Spleen (tissue), 11 donors: ENCODE data around the gene ACBD7. TPM values are rescaled to one million over a fixed set of nuclear protein-coding genes. Genes with fewer than 3 reads are reported as not detected.

Experiments used
- DNase-seq: peaks from one replicate; pipeline ENCODE4 v3.0.0-alpha.2; 2020
- H3K27ac ChIP-seq, 8 donors: fragments of 200-600 bp; sonication (generic) in 7 of 8; 1 replicate in 4 of 8; 2 replicates in 4 of 8; pipeline versions ENCODE4 v1.5.0 to v1.8.0; 2016 to 2021; ENCODE audit warnings: inconsistent platforms in 4 of 8, mild to moderate bottlenecking in 4 of 8, moderate library complexity in 1 of 8
- H3K27me3 ChIP-seq, 7 donors: fragments of 200-600 bp; sonication (generic) in 6 of 7; replicated peaks in 1 of 7; 1 replicate in 4 of 7; 2 replicates in 3 of 7; pipeline versions ENCODE4 v1.5.0 to v1.8.0; 2016 to 2021; ENCODE audit warnings: inconsistent platforms in 3 of 7, mild to moderate bottlenecking in 1 of 7
- H3K36me3 ChIP-seq, 6 donors: fragments of 200-600 bp; sonication (generic) in 5 of 6; 1 replicate in 4 of 6; 2 replicates in 2 of 6; pipeline versions ENCODE4 v1.5.0 to v1.8.0; 2016 to 2021; ENCODE audit warnings: inconsistent platforms in 2 of 6
- H3K4me1 ChIP-seq, 6 donors: fragments of 200-600 bp; sonication (generic) in 5 of 6; 1 replicate in 3 of 6; 2 replicates in 3 of 6; pipeline versions ENCODE4 v1.5.0 to v1.8.0; 2016 to 2021; ENCODE audit warnings: inconsistent platforms in 3 of 6
- H3K4me3 ChIP-seq, 8 donors: fragments of 200-600 bp; sonication (generic) in 7 of 8; 1 replicate in 4 of 8; 2 replicates in 4 of 8; pipeline versions ENCODE4 v1.5.0 to v1.8.0; 2016 to 2021; ENCODE audit warnings: inconsistent platforms in 4 of 8, mild to moderate bottlenecking in 4 of 8, moderate library complexity in 2 of 8
- H3K9me3 ChIP-seq, 8 donors: fragments of 200-600 bp; sonication (generic) in 7 of 8; 1 replicate in 4 of 8; 2 replicates in 4 of 8; pipeline versions ENCODE4 v1.5.0 to v1.8.0; 2016 to 2021; ENCODE audit warnings: inconsistent platforms in 4 of 8
- CTCF ChIP-seq, 11 experiments: fragments of 200-600 bp in 7 of 11; fragments of 450-650 bp in 4 of 11; sonication (generic) in 4 of 11; IDR thresholded peaks in 8 of 11; conservative IDR thresholded peaks in 3 of 11; 1 replicate in 7 of 11; 2 replicates in 4 of 11; pipeline versions ENCODE4 v1.4.0 to v1.8.0; 2016 to 2021; ENCODE audit warnings: antibody characterized with exemption in 11 of 11, inconsistent platforms in 4 of 11, mild to moderate bottlenecking in 1 of 11
- POLR2A ChIP-seq, 3 donors: fragments of 450-650 bp; IDR thresholded peaks; one replicate each; pipeline ENCODE4 v1.5.1; 2017; ENCODE audit warnings: antibody characterized with exemption in 3 of 3, mild to moderate bottlenecking in 1 of 3
- POLR2AphosphoS5 ChIP-seq, 3 donors: sonication (generic); formaldehyde crosslinking; IDR thresholded peaks; one replicate each; pipeline ENCODE4 v1.5.1; 2017; ENCODE audit warnings: antibody characterized with exemption in 3 of 3
- WGBS, 5 donors: extraction: QIAGEN DNeasy Blood & Tissue Kit in 3 of 5; methylation state at CpG; one replicate each; pipeline versions ENCODE4 v1.1.5 to v1.1.7; 2013 to 2018; 5-methylcytosine and 5-hydroxymethylcytosine counted together
- intact Hi-C: fragments of 100-400 bp; cut with DNase I; formaldehyde crosslinking; loops from one replicate; pipeline ENCODE4 v1.15.0; 2023; ENCODE audit warnings: low total_unique reads
- polyA plus RNA-seq, 3 donors: library from polyadenylated mRNA; stranded (reverse); fragments of 200-250 nt; gene quantifications; one replicate each; pipeline ENCODE4 v1.2.1, GENCODE V29; 2013
- total RNA-seq, 7 donors: library from RNA; depleted of rRNA in 3 of 7; stranded (reverse); fragments of >200 nt in 3 of 7; fragmentation: NEBNext Ultra II Directional in 4 of 7; extraction: Animal tissue kit (Norgen Biotek cat#: 25700) in 4 of 7; gene quantifications; one replicate each; pipeline versions ENCODE4 v1.1.0 to v1.2.1, GENCODE V29; 2016 to 2021
- donor health status: healthy with polysubstance abuse.
- donor health status: DM: no; HTN: no; CAD: no; lungs with moderate emphysema.
- donor health status: DM: no; HTN: no; CAD: no.
- donor health status: Bipolar disorder and iron deficiency.
- donor health status: healthy.
- donor health status: DM: no; HTN: no; CAD: no.
- donor health status: DM: yes; HTN: yes; CAD: no.

The ACBD7 gene
- total and polyA plus RNA-seq, 10 donors: 0.09 to 0.77 (median 0.10) TPM; not detected in 7

DNA sequence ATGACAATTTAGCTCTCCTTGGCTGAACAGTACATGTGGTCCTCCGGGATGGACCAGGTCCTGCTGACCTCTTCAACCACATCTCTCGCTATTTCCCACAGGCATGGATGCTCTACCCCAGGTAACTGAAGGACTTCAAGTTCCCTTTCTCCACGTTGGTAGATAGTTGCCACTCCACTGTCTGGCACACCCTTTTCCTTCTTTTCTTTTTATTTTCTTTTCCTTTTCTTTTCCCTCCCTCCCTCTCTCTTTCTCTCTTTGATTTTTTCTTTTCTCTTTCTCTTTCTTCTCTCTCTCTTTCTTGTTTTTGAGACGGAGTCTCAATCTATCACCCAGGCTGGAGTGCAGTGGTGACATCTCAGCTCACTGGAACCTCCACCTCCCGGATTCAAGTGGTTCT is 2.8 kb upstream of the ACBD7 start:
- Histone ChIP-seq H3K36me3 (no peaks in the 10 kb centered on the region), H3K4me1 (peaks cover 10 to 22% (median 17%) of the 10 kb centered on the region in 6 donors), H3K27ac (no peak overlapping the region), H3K27me3 (peaks cover 0 to 12% (median 0%) of the 10 kb centered on the region in 7 donors), H3K4me3 (no peak overlapping the region), H3K9me3 (no peaks in the 10 kb centered on the region)
- 81 to 92% (median 85%) methylated on average over 5 of the region's 5 CpGs for WGBS, 5 donors
- TF ChIP-seq POLR2A (IDR thresholded peaks at IDR 0.05): no peak
- no peak for TF ChIP-seq CTCF (IDR thresholded peaks at IDR 0.05 in 8 of 11, conservative IDR thresholded peaks at IDR 0.05 in 3 of 11)
- TF ChIP-seq POLR2AphosphoS5 (IDR thresholded peaks at IDR 0.05): no peak
- DNase-seq: no peak
- intact Hi-C loops: loop anchor here (10.0 kb wide), 1 partner anchor 137 kb away; the partner anchor contains the start of genes DCLRE1C and MEIG1

- TF ChIP-seq CTCF (IDR thresholded peaks at IDR 0.05 in 8 of 11, conservative IDR thresholded peaks at IDR 0.05 in 3 of 11) (peak in 1 of 11 experiments; percentile 20), POLR2AphosphoS5 (IDR thresholded peaks at IDR 0.05) (no peak)
- Histone ChIP-seq H3K9me3 (no peaks in the 10 kb centered on the region), H3K27me3 (peaks cover 0 to 12% (median 0%) of the 10 kb centered on the region in 7 donors), H3K27ac (peak overlapping the region in 7 of 8 donors; percentile 31 to 73 (median 71)), H3K4me3 (peak overlapping the region; percentile 8 to 68 (median 32)), H3K4me1 (peaks cover 10 to 31% (median 13%) of the 10 kb centered on the region in 6 donors), H3K36me3 (no peaks in the 10 kb centered on the region)
- intact Hi-C loops: no loop called here
- WGBS, 5 donors: 34 to 75% (median 55%) methylated on average over 7 of the region's 7 CpGs
- DNase-seq: no peak
Measured at GRCh38 chr10:15084502-15084922, 4.1 kb downstream of the ACBD7 start.

DNA sequence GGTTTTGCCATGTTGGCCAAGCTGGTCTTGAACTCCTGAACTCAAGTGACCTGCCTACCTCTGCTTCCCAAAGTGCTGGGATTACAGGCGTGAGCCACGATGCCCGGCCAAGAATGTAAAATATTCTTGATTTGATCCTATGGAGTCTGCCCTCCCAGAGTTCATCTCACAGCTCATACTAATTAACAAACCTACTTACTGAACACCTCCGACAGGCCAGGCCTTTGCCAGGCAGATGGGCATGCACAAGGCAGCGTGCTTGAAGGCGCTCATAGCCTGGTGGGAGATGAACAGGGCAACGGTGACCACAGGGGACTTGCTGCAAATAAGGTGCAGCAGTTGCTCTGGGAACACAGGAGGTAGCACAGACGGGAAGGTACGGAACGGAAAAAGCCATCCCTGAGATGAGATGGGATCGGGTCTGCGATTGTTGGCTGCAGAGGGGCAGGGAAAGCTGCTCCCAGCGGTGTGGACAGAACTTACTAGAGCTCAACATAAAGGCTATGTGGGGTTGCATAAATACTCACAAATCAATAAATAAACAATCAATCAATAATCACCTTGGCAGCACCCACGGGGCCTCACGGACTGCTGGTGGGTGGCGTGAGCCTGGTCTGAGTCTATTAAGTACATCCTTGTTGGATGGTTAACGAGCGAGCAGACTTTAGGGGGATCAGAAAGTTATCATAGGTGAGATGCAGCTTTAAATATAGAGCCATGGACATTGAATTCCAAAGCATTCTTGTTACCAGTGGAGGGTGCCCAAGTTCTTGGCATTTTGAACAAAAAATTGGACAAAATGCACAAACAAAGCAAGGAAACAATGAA is 4.7 kb downstream of the ACBD7 start:
- no peaks in the 10 kb centered on the region for H3K9me3 ChIP-seq
- intact Hi-C loops: no loop called here
- peaks cover 8 to 28% (median 10%) of the 10 kb centered on the region in 6 donors for H3K4me1 ChIP-seq
- 78 to 84% (median 80%) methylated on average over 18 of the region's 18 CpGs for WGBS, 5 donors
- no peak for DNase-seq
- peak overlapping the region; percentile 8 to 68 (median 32) for H3K4me3 ChIP-seq
- peak overlapping the region; percentile 27 to 73 (median 69) for H3K27ac ChIP-seq
- no peaks in the 10 kb centered on the region for H3K36me3 ChIP-seq
- H3K27me3 ChIP-seq: peaks cover 0 to 12% (median 0%) of the 10 kb centered on the region in 7 donors
- TF ChIP-seq POLR2A (IDR thresholded peaks at IDR 0.05): no peak

GRCh38 chr10:15075421-15075820 is 13.2 kb downstream of the ACBD7 start:
- DNase-seq: no peak
- TF ChIP-seq POLR2A (IDR thresholded peaks at IDR 0.05): no peak
- no peak for TF ChIP-seq CTCF (IDR thresholded peaks at IDR 0.05 in 8 of 11, conservative IDR thresholded peaks at IDR 0.05 in 3 of 11)
- no peak for TF ChIP-seq POLR2AphosphoS5 (IDR thresholded peaks at IDR 0.05)
- H3K27me3 ChIP-seq: no peaks in the 10 kb centered on the region
- no peaks in the 10 kb centered on the region for H3K4me1 ChIP-seq
- H3K36me3 ChIP-seq: no peaks in the 10 kb centered on the region
- intact Hi-C loops: no loop called here
- WGBS, 5 donors: 92 to 98% (median 95%) methylated on average over 3 of the region's 3 CpGs
- H3K4me3 ChIP-seq: no peak overlapping the region
- H3K9me3 ChIP-seq: peaks cover 0 to 12% (median 0%) of the 10 kb centered on the region in 8 donors
- H3K27ac ChIP-seq: no peak overlapping the region
